ENCODE data around the gene MEIS2. TPM values are rescaled to one million over a fixed set of nuclear protein-coding genes. Genes with fewer than 3 reads are reported as not detected.
A peak's percentile ranks its signal among the peaks of the same experiment; 100 is the strongest.

Gene MEIS2
- total RNA-seq, 1 experiment from 2014 or later, result 29.4 TPM

- in situ Hi-C loops (cut with HindIII; ENCODE audit: low pct_unique_long_range_greater_than_20kb, low sequenced_read_pairs), result no loop called here
- DNase-seq (ENCODE audit: low read depth, low spot score), result no peak
Measured at GRCh38 chr15:37090543-37091175, 9.7 kb downstream of the MEIS2 start.

GRCh38 chr15:37088436-37088835 lies 11.9 kb downstream of the MEIS2 start:
- in situ Hi-C loops (cut with HindIII; ENCODE audit: low pct_unique_long_range_greater_than_20kb, low sequenced_read_pairs), result no loop called here
- no peak for DNase-seq (ENCODE audit: low read depth, low spot score)

DNA sequence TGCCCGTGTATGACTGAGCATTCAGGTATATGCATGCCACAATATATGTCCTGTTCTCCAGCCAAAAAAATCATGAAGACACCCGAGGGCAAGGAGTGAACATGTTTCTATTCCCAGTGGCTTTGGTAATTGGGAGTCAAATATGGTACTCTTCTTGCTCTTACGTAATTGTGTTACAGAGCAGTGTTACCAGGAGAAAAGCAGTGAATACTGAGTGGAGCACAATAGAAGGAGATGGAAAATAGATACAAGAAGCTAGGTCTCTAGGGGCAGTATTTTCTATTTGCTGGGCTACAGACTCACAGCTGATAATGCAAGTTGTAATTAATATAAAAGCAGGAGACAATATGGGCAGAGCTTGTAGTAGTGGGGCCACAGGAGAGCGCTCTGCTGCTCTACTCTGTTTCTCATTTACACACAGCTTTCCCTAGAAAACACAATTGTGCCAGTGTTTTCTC lies 13.2 kb downstream of the MEIS2 start:
- peak; percentile 92 for DNase-seq (ENCODE audit: low read depth, low spot score)
- in situ Hi-C loops (cut with HindIII; ENCODE audit: low pct_unique_long_range_greater_than_20kb, low sequenced_read_pairs), result no loop called here

GRCh38 chr15:37086521-37086920 lies 13.8 kb downstream of the MEIS2 start:
- DNase-seq (ENCODE audit: low read depth, low spot score), result peak; percentile 87
- in situ Hi-C loops (cut with HindIII; ENCODE audit: low pct_unique_long_range_greater_than_20kb, low sequenced_read_pairs), result no loop called here

DNA sequence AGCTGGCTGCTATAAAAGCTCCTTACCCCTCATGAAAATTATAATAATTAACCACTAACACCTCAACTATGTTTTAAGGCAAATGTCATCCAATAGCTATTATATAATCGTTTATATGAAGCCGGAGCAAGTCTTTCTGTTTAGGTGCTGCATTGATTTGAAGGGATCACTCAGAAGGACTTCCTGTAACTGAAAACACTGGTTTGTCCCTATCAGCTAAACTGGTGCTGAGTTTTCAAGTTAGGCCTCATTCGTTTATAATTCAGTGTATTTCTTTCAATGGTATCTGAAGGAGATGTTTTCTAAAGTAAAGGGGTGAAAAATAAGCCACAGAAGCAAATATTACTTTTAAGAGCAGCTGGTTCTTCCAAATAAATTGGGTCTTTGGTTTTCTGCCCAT lies 14.2 kb downstream of the MEIS2 start:
- DNase-seq (ENCODE audit: low read depth, low spot score), result peak; percentile 21
- in situ Hi-C loops (cut with HindIII; ENCODE audit: low pct_unique_long_range_greater_than_20kb, low sequenced_read_pairs), result no loop called here

- in situ Hi-C loops (cut with HindIII; ENCODE audit: low pct_unique_long_range_greater_than_20kb, low sequenced_read_pairs), result no loop called here
- DNase-seq (ENCODE audit: low read depth, low spot score), result no peak
Measured at GRCh38 chr15:37084602-37085001, 15.7 kb downstream of the MEIS2 start.

GRCh38 chr15:37083610-37084009 lies 16.7 kb downstream of the MEIS2 start:
- DNase-seq (ENCODE audit: low read depth, low spot score), result no peak
- in situ Hi-C loops (cut with HindIII; ENCODE audit: low pct_unique_long_range_greater_than_20kb, low sequenced_read_pairs), result no loop called here

DNA sequence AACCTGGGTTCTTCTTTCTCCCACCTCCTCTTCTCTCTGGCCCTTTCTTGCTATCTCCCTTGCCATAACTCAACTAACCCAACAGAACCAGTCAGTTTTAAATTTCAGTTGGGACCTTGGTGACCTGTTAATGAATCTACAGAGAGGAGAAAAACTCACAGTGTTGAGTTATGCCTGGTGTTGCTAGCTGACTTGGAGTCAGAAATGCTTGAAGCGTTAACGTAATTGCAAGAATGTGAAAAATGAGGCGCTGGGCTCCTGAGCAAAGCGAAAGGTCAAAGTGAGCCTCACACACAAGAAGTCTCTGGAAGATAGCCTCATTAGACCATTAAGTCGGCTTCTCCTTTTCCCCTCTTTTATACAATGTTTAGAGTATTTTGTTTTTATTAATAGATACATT lies 18.4 kb downstream of the MEIS2 start:
- DNase-seq (ENCODE audit: low read depth, low spot score), result no peak

GRCh38 chr15:37080261-37080921 lies 20.0 kb downstream of the MEIS2 start:
- in situ Hi-C loops (cut with HindIII; ENCODE audit: low pct_unique_long_range_greater_than_20kb, low sequenced_read_pairs), result no loop called here
- no peak for DNase-seq (ENCODE audit: low read depth, low spot score)

More for the DNA sequence above, 18.4 kb downstream of the MEIS2 start:
- in situ Hi-C loops (cut with HindIII; ENCODE audit: low pct_unique_long_range_greater_than_20kb, low sequenced_read_pairs), result no loop called here

- no peak for DNase-seq (ENCODE audit: low read depth, low spot score)
- in situ Hi-C loops (cut with HindIII; ENCODE audit: low pct_unique_long_range_greater_than_20kb, low sequenced_read_pairs), result no loop called here
Measured at GRCh38 chr15:37079726-37080125, 20.6 kb downstream of the MEIS2 start.

- DNase-seq (ENCODE audit: low read depth, low spot score), result no peak
- in situ Hi-C loops (cut with HindIII; ENCODE audit: low pct_unique_long_range_greater_than_20kb, low sequenced_read_pairs), result no loop called here
Measured at GRCh38 chr15:37078566-37078965, 21.8 kb downstream of the MEIS2 start.

DNA sequence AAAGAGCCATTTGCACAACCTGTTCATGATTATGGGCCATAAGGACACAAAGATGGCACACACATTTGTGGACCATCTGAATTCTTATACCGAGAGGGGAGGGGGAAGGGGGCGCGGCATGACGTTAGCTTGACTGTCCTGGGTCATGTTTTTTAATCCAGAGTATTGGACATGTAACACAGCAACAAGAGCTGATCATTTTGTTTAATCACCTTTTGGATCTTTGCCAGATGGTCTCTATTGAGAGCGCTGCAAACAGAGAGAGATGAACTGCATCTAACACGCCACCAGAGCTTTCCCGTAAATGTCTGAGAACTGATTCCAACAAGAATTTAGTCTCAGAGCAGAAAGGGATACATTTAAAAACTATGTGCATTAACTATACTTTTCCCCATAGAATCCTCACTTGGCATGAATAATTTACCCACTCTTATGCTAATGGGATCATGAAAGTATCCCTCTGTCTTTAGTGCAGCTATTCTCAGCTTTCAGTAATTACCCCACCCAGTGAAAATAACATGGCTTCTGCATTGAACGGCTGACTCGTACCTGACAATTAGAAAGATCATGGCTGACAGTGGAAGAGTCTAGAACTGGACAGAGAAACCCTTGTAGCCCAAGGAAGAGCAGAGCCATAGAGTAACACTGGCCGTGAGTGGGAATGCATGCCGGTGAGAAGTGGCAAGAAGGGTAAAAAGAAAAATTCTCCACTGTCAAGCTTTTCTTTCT lies 22.6 kb downstream of the MEIS2 start:
- in situ Hi-C loops (cut with HindIII; ENCODE audit: low pct_unique_long_range_greater_than_20kb, low sequenced_read_pairs), result no loop called here
- no peak for DNase-seq (ENCODE audit: low read depth, low spot score)

DNA sequence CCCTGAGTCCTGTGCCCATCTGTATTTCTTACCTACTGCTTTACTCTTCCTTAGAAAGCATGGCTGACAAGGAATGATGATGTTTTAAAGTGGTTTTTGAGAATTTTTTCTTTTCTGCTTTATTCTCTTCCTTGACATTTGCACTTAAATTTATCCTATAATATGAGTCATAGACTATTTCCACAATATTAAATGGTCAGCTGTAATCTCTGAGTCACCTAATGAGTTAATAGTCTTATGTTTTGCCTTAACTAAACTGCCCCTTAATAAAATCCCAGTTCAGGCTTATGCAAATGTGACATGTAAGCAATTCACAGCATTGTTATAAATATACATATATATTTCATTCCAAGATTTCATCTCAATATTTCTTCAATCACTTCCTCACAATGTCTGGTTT lies 23.8 kb downstream of the MEIS2 start:
- in situ Hi-C loops (cut with HindIII; ENCODE audit: low pct_unique_long_range_greater_than_20kb, low sequenced_read_pairs), result no loop called here
- no peak for DNase-seq (ENCODE audit: low read depth, low spot score)

DNA sequence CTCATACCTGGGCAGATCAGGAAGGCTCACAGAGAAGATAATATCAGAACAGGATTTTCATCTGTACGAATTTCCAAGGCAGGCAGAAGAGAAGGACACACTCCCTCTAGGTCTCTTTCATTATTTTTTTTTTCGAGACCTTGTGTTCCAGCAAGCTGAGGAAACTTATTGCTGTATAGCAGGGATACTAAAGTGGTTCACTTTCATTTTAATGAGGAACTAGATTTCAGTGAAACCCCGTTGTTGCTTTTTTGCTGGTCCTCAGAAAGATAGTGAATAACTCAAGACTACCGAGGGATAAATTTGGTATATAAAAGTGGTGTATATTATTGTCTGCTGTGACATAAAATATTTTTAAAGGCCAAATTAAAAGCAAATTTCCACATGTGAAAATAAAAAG lies 24.6 kb downstream of the MEIS2 start:
- in situ Hi-C loops (cut with HindIII; ENCODE audit: low pct_unique_long_range_greater_than_20kb, low sequenced_read_pairs), result no loop called here
- no peak for DNase-seq (ENCODE audit: low read depth, low spot score)

DNA sequence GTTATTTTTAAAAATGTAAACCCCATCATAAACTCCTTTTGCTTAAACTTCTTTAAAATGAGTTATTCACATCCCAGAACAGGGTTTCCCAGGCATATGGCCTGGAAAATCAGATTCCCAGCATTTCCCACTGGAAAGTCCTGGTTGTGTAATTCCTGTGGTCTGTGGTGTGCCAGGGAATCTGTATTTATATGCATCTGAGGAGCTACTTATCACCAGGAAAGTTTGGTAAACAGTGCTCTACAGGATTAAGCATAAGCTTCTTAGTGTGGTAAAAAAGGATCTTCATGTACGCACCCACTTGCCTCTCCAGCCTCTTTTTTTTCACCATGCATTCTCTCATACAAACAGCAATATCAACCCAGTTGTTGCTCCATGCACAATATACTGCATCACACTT lies 28.2 kb downstream of the MEIS2 start:
- in situ Hi-C loops (cut with HindIII; ENCODE audit: low pct_unique_long_range_greater_than_20kb, low sequenced_read_pairs), result no loop called here
- no peak for DNase-seq (ENCODE audit: low read depth, low spot score)

DNA sequence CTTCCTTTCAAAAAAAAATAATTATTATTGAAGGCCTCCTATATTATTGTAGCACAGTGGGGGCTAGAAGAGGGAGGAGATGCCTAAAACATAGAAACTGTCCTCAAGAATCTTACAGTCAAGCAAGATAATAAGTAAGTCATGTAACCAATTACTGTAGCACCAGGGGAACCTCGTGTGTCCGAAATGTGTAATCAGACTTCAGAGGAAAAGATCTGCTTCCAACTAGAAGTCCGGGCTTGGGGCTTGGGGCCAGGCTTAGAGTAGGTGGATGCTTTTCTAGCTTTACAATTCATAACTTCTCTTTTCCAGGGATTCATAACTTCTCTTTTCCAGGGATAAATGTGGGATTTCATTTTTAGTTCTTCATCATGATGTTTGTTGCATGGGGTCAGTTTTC lies 29.2 kb downstream of the MEIS2 start:
- in situ Hi-C loops (cut with HindIII; ENCODE audit: low pct_unique_long_range_greater_than_20kb, low sequenced_read_pairs), result no loop called here
- no peak for DNase-seq (ENCODE audit: low read depth, low spot score)

DNA sequence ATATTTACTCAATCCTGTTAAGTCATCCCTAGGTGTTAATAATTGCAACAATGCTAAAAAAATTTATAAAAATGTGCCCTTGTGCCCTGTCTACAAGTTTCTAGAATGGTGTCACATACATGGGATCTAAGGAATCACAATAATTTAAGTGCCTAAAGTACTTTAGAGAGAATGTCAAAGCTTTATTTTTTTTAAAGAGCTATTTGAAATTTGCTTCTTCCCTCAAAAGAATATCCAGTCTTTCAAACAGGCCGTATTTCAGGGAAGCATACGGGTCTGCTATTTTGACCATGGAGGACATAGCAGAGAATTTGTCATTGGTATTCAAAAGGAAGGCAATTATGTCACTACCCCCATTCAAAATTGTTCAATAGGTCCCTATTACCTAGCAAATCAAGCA lies 29.7 kb downstream of the MEIS2 start:
- in situ Hi-C loops (cut with HindIII; ENCODE audit: low pct_unique_long_range_greater_than_20kb, low sequenced_read_pairs), result no loop called here
- DNase-seq (ENCODE audit: low read depth, low spot score), result no peak

- in situ Hi-C loops (cut with HindIII; ENCODE audit: low pct_unique_long_range_greater_than_20kb, low sequenced_read_pairs), result no loop called here
- no peak for DNase-seq (ENCODE audit: low read depth, low spot score)
Measured at GRCh38 chr15:37061996-37062395, 38.4 kb downstream of the MEIS2 start.

DNA sequence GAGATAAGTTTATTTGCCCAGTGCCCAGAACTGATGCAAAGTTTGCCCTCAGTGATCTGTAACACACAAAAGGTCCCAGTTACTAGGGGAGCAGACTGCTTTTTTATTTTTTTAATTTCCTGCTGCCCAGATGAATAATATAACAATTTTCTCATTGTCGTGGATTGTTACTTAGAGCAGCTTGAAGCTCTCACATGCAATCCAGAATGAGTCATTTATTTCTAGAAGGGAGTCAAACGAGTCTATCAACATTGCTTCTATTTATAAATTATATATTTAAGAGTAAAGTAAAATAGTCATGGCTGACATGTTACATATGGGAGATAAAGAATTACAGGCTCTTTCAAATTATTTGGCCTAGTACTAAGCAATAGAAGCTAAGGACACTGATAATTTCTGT lies 41.3 kb downstream of the MEIS2 start:
- peak; percentile 75 for DNase-seq (ENCODE audit: low read depth, low spot score)
- in situ Hi-C loops (cut with HindIII; ENCODE audit: low pct_unique_long_range_greater_than_20kb, low sequenced_read_pairs), result no loop called here

Measured in SK-MEL-5 (cell line).